GM12873 (cell line): ENCODE measurements around the gene ATXN1.
A peak's percentile ranks its signal among the peaks of the same experiment; 100 is the strongest.

ENCODE experiments used
- CTCF ChIP-seq: IDR thresholded peaks from 2 replicates; pipeline ENCODE4 v1.5.1; 2012; ENCODE audit warnings: low read depth, mild to moderate bottlenecking, moderate library complexity, low read length, control low read depth; ENCODE audit not compliant: insufficient read depth; ENCODE audit errors: missing control alignments

Gene ATXN1

GRCh38 chr6:16338577-16339264, 422.5 kb downstream of the ATXN1 start:
- TF ChIP-seq CTCF = peak; percentile 37

- no peak for TF ChIP-seq CTCF
Measured at GRCh38 chr6:16337295-16337975, 423.8 kb downstream of the ATXN1 start.

GRCh38 chr6:16336911-16337294, 424.4 kb downstream of the ATXN1 start:
- TF ChIP-seq CTCF = no peak

GRCh38 chr6:16336056-16336818, 425.0 kb downstream of the ATXN1 start:
- peak; percentile 33 for TF ChIP-seq CTCF

GRCh38 chr6:16335176-16335575, 426.1 kb downstream of the ATXN1 start:
- no peak for TF ChIP-seq CTCF

- no peak for TF ChIP-seq CTCF
Measured at GRCh38 chr6:16334671-16335070, 426.6 kb downstream of the ATXN1 start.

- no peak for TF ChIP-seq CTCF
Measured at GRCh38 chr6:16333580-16333979, 427.7 kb downstream of the ATXN1 start.
